Measurements from ENCODE around the gene IMPDH2.

GRCh38 chr3:49017229-49017970 lies 11.8 kb downstream of the IMPDH2 start:
- no peak for TF ChIP-seq CTCF (IDR thresholded peaks at IDR 0.05)
- no peak for TF ChIP-seq EZH2 (IDR thresholded peaks at IDR 0.05)
- no peak for TF ChIP-seq EZH2phosphoT487 (IDR thresholded peaks at IDR 0.05)

Data from neural progenitor cell (in vitro differentiated cells).